Suprapubic skin (tissue), 4 donors: Measurements from ENCODE around the gene PHYKPL.

Experiments
- CTCF ChIP-seq, 2 donors: fragments of 200-600 bp in 1 of 2; fragments of 450-650 bp in 1 of 2; sonication (generic) in 1 of 2; IDR thresholded peaks; one replicate each; pipeline ENCODE4 v1.5.1; 2016 to 2019; ENCODE audit warnings: antibody characterized with exemption in 2 of 2, mild to moderate bottlenecking in 1 of 2, moderate library complexity in 1 of 2
- EP300 ChIP-seq: sonication (generic); formaldehyde crosslinking; IDR thresholded peaks from one replicate; pipeline ENCODE4 v1.6.1; 2017; ENCODE audit warnings: antibody characterized with exemption
- POLR2A ChIP-seq, 2 donors: fragments of 450-650 bp; IDR thresholded peaks; one replicate each; pipeline ENCODE4 v1.6.1; 2017; ENCODE audit warnings: antibody characterized with exemption in 2 of 2, mild to moderate bottlenecking in 2 of 2, moderate library complexity in 2 of 2
- POLR2AphosphoS5 ChIP-seq, 3 donors: sonication (generic); formaldehyde crosslinking; IDR thresholded peaks; one replicate each; pipeline ENCODE4 v1.6.1; 2017; ENCODE audit warnings: antibody characterized with exemption in 3 of 3

GRCh38 chr5:178240766-178241165 is 8.2 kb upstream of the PHYKPL start:
- TF ChIP-seq CTCF (IDR thresholded peaks at IDR 0.05) = no peak
- no peak for TF ChIP-seq POLR2AphosphoS5 (IDR thresholded peaks at IDR 0.05)
- TF ChIP-seq EP300 = no peak
- TF ChIP-seq POLR2A (IDR thresholded peaks at IDR 0.05) = no peak
